ENCODE measurements around the gene TPM2. TPM values are rescaled to one million over a fixed set of nuclear protein-coding genes. Genes with fewer than 3 reads are reported as not detected.
A peak's percentile ranks its signal among the peaks of the same experiment; 100 is the strongest.
"Not testable (repeated sequence)": the region's sequence is repeated elsewhere in the genome, so short reads cannot be mapped to it uniquely, and the experiment has no call there.

TPM2 gene
- total RNA-seq, 1 experiment from 2014 or later, result 207 TPM

DNA sequence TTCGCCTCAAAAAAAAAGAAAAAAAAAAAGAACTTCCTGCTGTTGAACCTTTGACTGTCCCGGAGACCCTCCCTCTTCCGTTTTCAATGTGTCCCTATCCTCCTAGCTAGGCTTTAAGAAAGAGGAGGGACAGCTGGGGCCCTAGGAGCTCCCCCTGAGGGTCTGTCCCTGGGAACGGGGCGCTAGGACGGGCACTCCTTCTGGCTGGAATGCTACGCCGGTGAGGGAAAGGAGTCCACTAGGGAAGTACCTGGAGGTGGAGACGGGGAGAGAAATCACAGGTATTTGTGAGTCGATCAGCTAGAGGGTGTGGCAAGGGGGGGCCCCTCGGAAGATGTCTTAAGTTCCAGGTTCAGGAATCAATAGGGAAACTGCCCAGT, 43.6 kb downstream of the TPM2 start:
- POLR2A ChIA-PET, result interaction anchor here (0.7 to 5.8 kb wide), 18 partner anchors 11 to 982 kb away, joined by 3 to 63 read pairs (median 4); partner anchors contain the start of genes ARHGEF39, CCDC107, CREB3 and GBA2
- peak; percentile 51 for DNase-seq (ENCODE audit: unreplicated experiment)

DNA sequence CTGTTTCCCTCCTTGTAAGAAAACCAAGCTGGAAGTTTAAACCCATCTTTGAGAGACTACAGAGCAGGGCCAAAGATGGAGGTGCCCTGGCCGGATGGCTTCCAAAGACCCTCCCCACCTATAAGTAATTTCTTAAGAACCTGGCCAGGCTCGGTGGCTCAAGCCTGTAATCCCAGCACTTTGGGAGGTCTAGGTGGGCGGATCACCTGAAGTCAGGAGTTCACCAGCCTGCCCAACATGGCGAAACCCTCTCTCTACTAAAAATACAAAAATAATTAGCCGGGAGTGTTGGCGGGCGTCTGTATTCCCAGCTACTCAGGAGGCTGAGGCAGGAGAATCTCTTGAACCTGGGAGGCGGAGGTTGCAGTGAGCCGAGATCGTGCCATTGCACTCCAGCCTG, 44.0 kb downstream of the TPM2 start:
- DNase-seq (ENCODE audit: unreplicated experiment); H3K36me3 Mint-ChIP-seq (ENCODE audit: insufficient read depth, unreplicated experiment); H3K9me3 Mint-ChIP-seq (ENCODE audit: unreplicated experiment); H3K27me3 Mint-ChIP-seq (ENCODE audit: insufficient read depth, unreplicated experiment); BruUV-seq (replicated peaks): not testable (repeated sequence)
- CTCF ChIA-PET, result interaction anchor here (0.6 to 4.8 kb wide), 28 partner anchors 12 to 904 kb away, joined by 3 to 62 read pairs (median 5); partner anchors contain the start of genes CCDC107, GBA2, RGP1 and RMRP
- POLR2A ChIA-PET, result interaction anchor here (0.6 to 5.8 kb wide), 17 partner anchors 11 to 573 kb away, joined by 3 to 63 read pairs (median 4); partner anchors contain the start of genes CCDC107, CREB3, GBA2 and RGP1
- H3K4me1 Mint-ChIP-seq (ENCODE audit: insufficient read depth, unreplicated experiment), result peaks cover 12% of the 10 kb centered on the region
- peak overlapping the region; percentile 77 for H3K4me3 Mint-ChIP-seq (ENCODE audit: unreplicated experiment)
- H3K27ac Mint-ChIP-seq (ENCODE audit: low read depth, unreplicated experiment), result peak overlapping the region; percentile 93
- intact Hi-C loops (cut with micrococcal nuclease), result loop anchor here (1.0 to 2.0 kb wide), 2 partner anchors 88 to 169 kb away; partner anchors contain the start of gene HINT2

More for the DNA sequence above, 43.6 kb downstream of the TPM2 start:
- H3K4me1 Mint-ChIP-seq (ENCODE audit: insufficient read depth, unreplicated experiment), result peaks cover 12% of the 10 kb centered on the region
- H3K36me3 Mint-ChIP-seq (ENCODE audit: insufficient read depth, unreplicated experiment), result peaks cover under 1% of the 10 kb centered on the region
- no peaks in the 10 kb centered on the region for H3K9me3 Mint-ChIP-seq (ENCODE audit: unreplicated experiment)
- TF ChIP-seq, protein P1, sequence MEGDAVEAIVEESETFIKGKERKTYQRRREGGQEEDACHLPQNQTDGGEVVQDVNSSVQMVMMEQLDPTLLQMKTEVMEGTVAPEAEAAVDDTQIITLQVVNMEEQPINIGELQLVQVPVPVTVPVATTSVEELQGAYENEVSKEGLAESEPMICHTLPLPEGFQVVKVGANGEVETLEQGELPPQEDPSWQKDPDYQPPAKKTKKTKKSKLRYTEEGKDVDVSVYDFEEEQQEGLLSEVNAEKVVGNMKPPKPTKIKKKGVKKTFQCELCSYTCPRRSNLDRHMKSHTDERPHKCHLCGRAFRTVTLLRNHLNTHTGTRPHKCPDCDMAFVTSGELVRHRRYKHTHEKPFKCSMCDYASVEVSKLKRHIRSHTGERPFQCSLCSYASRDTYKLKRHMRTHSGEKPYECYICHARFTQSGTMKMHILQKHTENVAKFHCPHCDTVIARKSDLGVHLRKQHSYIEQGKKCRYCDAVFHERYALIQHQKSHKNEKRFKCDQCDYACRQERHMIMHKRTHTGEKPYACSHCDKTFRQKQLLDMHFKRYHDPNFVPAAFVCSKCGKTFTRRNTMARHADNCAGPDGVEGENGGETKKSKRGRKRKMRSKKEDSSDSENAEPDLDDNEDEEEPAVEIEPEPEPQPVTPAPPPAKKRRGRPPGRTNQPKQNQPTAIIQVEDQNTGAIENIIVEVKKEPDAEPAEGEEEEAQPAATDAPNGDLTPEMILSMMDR (IDR thresholded peaks at IDR 0.05; ENCODE audit: unreplicated experiment), result no peak
- CTCF ChIA-PET, result interaction anchor here (0.6 to 4.8 kb wide), 31 partner anchors 11 to 904 kb away, joined by 3 to 62 read pairs (median 4); partner anchors contain the start of genes CCDC107, GBA2, RGP1 and RMRP
- peak overlapping the region; percentile 77 for H3K4me3 Mint-ChIP-seq (ENCODE audit: unreplicated experiment)
- no peaks in the 10 kb centered on the region for H3K27me3 Mint-ChIP-seq (ENCODE audit: insufficient read depth, unreplicated experiment)
- peak overlapping the region; percentile 93 for H3K27ac Mint-ChIP-seq (ENCODE audit: low read depth, unreplicated experiment)
- BruUV-seq (replicated peaks), result TSS peak; percentile 63
- intact Hi-C loops (cut with micrococcal nuclease), result loop anchor here (1.0 to 2.0 kb wide), 2 partner anchors 87 to 169 kb away; partner anchors contain the start of gene HINT2

DNA sequence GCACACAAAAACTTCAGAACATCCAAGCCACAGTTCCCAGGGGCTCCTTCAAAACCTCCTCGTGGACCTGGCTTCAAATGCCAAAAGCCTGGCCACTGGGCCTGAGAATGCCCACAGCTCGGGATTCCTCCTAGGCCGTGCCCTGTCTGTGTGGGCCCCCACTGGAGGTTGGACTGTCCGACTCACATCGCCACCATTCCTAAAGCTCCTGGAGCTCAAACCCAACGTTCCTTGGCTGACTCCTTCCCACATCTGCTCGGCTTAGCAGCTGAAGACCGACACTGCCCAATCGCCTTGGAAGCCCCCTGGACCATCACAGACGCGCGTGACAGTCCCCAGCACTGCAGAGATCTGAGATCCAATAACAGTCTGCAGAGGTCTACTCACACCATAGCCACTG, 46.7 kb downstream of the TPM2 start:
- Mint-ChIP-seq H3K4me1 (ENCODE audit: insufficient read depth, unreplicated experiment) (peaks cover 12% of the 10 kb centered on the region), H3K36me3 (ENCODE audit: insufficient read depth, unreplicated experiment) (peaks cover 4% of the 10 kb centered on the region), H3K27ac (ENCODE audit: low read depth, unreplicated experiment) (no peak overlapping the region), H3K4me3 (ENCODE audit: unreplicated experiment) (no peak overlapping the region), H3K9me3 (ENCODE audit: unreplicated experiment) (no peaks in the 10 kb centered on the region), H3K27me3 (ENCODE audit: insufficient read depth, unreplicated experiment) (no peaks in the 10 kb centered on the region)
- TF ChIP-seq, protein P1 (IDR thresholded peaks at IDR 0.05; ENCODE audit: unreplicated experiment), result no peak
- intact Hi-C loops (cut with micrococcal nuclease), result loop anchor here (5.0 kb wide), 1 partner anchor 161 kb away; no protein-coding TSS in a partner anchor
- ChIA-PET CTCF (interaction anchor here (0.6 kb wide), 1 partner anchor 54 kb away, joined by 3 read pairs; no protein-coding TSS in a partner anchor), POLR2A (interaction anchor here (1.0 kb wide), 1 partner anchor 90 kb away, joined by 3 read pairs; no protein-coding TSS in a partner anchor)
- BruUV-seq (replicated peaks), result no TSS peak
- no peak for DNase-seq (ENCODE audit: unreplicated experiment)

DNA sequence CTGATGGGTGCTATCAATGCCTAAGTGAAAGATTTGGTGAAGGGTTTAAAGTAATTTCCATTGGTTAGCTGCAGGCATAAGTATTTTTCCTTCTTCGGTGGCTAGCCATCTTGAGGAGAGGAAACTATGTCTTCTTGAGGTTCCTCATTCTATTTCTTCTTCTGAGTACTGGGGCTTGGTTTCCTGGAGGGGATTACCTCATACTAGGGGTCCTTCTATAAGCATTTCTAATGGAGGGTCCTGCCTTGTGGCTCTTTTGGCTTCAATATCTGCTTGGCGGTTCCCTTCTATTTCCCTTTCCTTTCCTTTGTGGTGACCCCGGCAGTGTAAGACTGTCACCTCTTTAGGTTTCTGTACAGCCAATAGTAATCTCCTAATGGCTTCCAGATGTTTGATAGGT, 48.2 kb downstream of the TPM2 start:
- H3K4me3 Mint-ChIP-seq (ENCODE audit: unreplicated experiment); H3K36me3 Mint-ChIP-seq (ENCODE audit: insufficient read depth, unreplicated experiment); POLR2A ChIA-PET; H3K27ac Mint-ChIP-seq (ENCODE audit: low read depth, unreplicated experiment); DNase-seq (ENCODE audit: unreplicated experiment); BruUV-seq (replicated peaks); H3K9me3 Mint-ChIP-seq (ENCODE audit: unreplicated experiment); CTCF ChIA-PET; H3K27me3 Mint-ChIP-seq (ENCODE audit: insufficient read depth, unreplicated experiment); H3K4me1 Mint-ChIP-seq (ENCODE audit: insufficient read depth, unreplicated experiment): not testable (repeated sequence)
- intact Hi-C loops (cut with micrococcal nuclease), result loop anchor here (5.0 kb wide), 1 partner anchor 159 kb away; no protein-coding TSS in a partner anchor

DNA sequence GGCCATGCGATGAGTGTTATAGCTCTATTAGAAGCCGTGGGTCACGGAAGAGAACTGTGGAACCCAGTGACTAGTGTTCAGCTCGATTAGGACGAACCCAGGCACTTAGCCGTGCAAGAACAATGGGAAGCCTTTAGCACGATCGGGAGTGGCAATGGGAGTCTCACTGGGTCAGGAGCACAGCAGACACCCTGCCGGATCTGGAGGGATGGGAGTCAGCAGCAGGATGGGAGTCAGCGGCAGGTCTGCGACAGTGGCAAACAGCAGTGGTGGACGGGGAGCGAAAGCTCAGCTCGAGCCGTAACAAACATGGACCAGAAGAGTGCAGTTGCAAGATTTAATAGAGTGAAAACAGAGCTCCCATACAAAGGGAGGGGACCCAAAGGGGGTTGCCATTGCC, 49.3 kb downstream of the TPM2 start:
- BruUV-seq (replicated peaks); POLR2A ChIA-PET: not testable (repeated sequence)

More for the DNA sequence above, 49.3 kb downstream of the TPM2 start:
- DNase-seq (ENCODE audit: unreplicated experiment); H3K27me3 Mint-ChIP-seq (ENCODE audit: insufficient read depth, unreplicated experiment); H3K27ac Mint-ChIP-seq (ENCODE audit: low read depth, unreplicated experiment); H3K36me3 Mint-ChIP-seq (ENCODE audit: insufficient read depth, unreplicated experiment); H3K4me3 Mint-ChIP-seq (ENCODE audit: unreplicated experiment); H3K4me1 Mint-ChIP-seq (ENCODE audit: insufficient read depth, unreplicated experiment); H3K9me3 Mint-ChIP-seq (ENCODE audit: unreplicated experiment): not testable (repeated sequence)
- intact Hi-C loops (cut with micrococcal nuclease), result loop anchor here (5.0 kb wide), 1 partner anchor 158 kb away; no protein-coding TSS in a partner anchor
- CTCF ChIA-PET, result interaction anchor here (0.7 to 1.6 kb wide), 3 partner anchors 16 to 116 kb away, joined by 3 to 6 read pairs (median 3); no protein-coding TSS in a partner anchor
